Thoracic aorta (tissue), 2 donors: ENCODE results near the gene ST6GALNAC3. TPM values are rescaled to one million over a fixed set of nuclear protein-coding genes. Genes with fewer than 3 reads are reported as not detected.

Experiments
- ATAC-seq: fragments of 150-250 bp; one replicate; pipeline ENCODE4 v1.8.0; 2017; ENCODE audit warnings: low read depth; ENCODE audit not compliant: insufficient number of reproducible peaks, low FRiP score
- DNase-seq: peaks from one replicate; pipeline ENCODE4 v3.0.0-alpha.2; 2020; ENCODE audit warnings: low spot score
- H3K27ac ChIP-seq, 2 donors: fragments of 200-600 bp; sonication (generic); 1 replicate in 1 of 2; 2 replicates in 1 of 2; pipeline ENCODE4 v1.5.1; 2016; ENCODE audit warnings: mild to moderate bottlenecking in 2 of 2, moderate library complexity in 2 of 2
- H3K27me3 ChIP-seq: fragments of 200-600 bp; sonication (generic); replicated peaks from 2 replicates; pipeline ENCODE4 v1.6.0; 2016; ENCODE audit warnings: mild to moderate bottlenecking; ENCODE audit not compliant: insufficient read depth
- H3K36me3 ChIP-seq: fragments of 200-600 bp; sonication (generic); one replicate; pipeline ENCODE4 v1.5.1; 2016
- H3K4me1 ChIP-seq, 2 donors: fragments of 200-600 bp; sonication (generic); 1 replicate in 1 of 2; 2 replicates in 1 of 2; pipeline versions ENCODE4 v1.5.1 to v1.6.0; 2016; ENCODE audit warnings: low read depth in 2 of 2, mild to moderate bottlenecking in 1 of 2; ENCODE audit not compliant: control insufficient read depth in 1 of 2
- H3K4me3 ChIP-seq: fragments of 200-600 bp; sonication (generic); 2 replicates; pipeline ENCODE4 v1.5.1; 2016; ENCODE audit warnings: mild to moderate bottlenecking
- H3K9me3 ChIP-seq: fragments of 200-600 bp; sonication (generic); 2 replicates; pipeline ENCODE4 v1.5.1; 2016
- total RNA-seq, 2 donors: library from RNA; depleted of rRNA; stranded (reverse); fragments of >200 nt; gene quantifications; one replicate each; pipeline versions ENCODE4 v1.1.0 to v1.2.3, GENCODE V29; 2016
- TF ChIP-seq, protein P1 (sequence below): fragments of 200-600 bp; sonication (generic); IDR thresholded peaks from one replicate; pipeline ENCODE4 v1.5.1; 2019; ENCODE audit warnings: antibody characterized with exemption

The ST6GALNAC3 gene
- total RNA-seq, 2 donors from 2014 or later, result 1.4 to 9.5 TPM

DNA sequence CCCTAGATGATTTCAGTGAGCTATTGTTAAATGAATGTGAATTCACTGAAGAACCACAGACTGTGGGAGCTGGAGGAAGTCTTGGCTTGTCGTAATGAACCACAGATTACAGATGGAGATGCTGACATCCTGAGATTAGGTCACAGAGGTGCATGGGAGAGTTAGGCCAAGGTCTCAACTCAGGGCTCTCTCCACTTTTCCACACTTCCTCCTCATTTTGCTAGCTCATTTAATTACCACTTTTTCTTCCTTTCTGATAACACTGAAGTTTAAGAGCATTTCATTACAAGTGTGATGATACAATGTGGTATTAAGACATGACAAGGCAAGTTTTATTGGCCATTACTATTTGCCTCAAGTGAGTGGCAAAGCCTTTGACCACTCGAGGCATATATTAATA lies 30.8 kb downstream of the ST6GALNAC3 start:
- no peaks in the 10 kb centered on the region for H3K9me3 ChIP-seq
- no peaks in the 10 kb centered on the region for H3K36me3 ChIP-seq
- ATAC-seq, result no peak
- no peak for DNase-seq
- no peak overlapping the region for H3K4me3 ChIP-seq
- TF ChIP-seq, protein P1, sequence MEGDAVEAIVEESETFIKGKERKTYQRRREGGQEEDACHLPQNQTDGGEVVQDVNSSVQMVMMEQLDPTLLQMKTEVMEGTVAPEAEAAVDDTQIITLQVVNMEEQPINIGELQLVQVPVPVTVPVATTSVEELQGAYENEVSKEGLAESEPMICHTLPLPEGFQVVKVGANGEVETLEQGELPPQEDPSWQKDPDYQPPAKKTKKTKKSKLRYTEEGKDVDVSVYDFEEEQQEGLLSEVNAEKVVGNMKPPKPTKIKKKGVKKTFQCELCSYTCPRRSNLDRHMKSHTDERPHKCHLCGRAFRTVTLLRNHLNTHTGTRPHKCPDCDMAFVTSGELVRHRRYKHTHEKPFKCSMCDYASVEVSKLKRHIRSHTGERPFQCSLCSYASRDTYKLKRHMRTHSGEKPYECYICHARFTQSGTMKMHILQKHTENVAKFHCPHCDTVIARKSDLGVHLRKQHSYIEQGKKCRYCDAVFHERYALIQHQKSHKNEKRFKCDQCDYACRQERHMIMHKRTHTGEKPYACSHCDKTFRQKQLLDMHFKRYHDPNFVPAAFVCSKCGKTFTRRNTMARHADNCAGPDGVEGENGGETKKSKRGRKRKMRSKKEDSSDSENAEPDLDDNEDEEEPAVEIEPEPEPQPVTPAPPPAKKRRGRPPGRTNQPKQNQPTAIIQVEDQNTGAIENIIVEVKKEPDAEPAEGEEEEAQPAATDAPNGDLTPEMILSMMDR, result no peak
- H3K4me1 ChIP-seq, result peaks cover 0 to 3% of the 10 kb centered on the region in 2 donors
- H3K27ac ChIP-seq, result no peak overlapping the region
- no peaks in the 10 kb centered on the region for H3K27me3 ChIP-seq

DNA sequence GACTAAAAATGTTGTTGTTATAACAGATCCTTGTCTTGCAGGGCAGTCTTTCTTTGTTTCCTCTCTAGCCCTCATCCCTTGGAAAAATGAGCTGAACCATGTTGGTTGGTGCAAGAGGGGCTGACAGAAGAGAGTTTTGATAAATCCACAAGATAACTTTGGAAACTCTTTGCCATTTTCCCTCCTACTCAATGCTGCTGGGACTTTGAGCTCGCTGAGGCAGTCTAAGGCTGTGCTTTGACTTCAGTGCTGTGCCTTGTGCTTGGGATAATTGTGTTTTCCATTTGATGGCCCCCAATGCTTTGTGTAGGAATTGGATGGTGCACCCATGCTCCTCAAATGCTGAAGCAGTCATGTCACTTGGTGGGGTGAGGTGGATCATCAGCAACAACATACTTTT lies 31.7 kb downstream of the ST6GALNAC3 start:
- TF ChIP-seq, protein P1, result no peak
- H3K9me3 ChIP-seq, result no peaks in the 10 kb centered on the region
- no peaks in the 10 kb centered on the region for H3K27me3 ChIP-seq
- H3K27ac ChIP-seq, result no peak overlapping the region
- no peak for DNase-seq
- ATAC-seq, result no peak
- no peak overlapping the region for H3K4me3 ChIP-seq
- H3K4me1 ChIP-seq, result peaks cover 0 to 3% of the 10 kb centered on the region in 2 donors
- H3K36me3 ChIP-seq, result no peaks in the 10 kb centered on the region

DNA sequence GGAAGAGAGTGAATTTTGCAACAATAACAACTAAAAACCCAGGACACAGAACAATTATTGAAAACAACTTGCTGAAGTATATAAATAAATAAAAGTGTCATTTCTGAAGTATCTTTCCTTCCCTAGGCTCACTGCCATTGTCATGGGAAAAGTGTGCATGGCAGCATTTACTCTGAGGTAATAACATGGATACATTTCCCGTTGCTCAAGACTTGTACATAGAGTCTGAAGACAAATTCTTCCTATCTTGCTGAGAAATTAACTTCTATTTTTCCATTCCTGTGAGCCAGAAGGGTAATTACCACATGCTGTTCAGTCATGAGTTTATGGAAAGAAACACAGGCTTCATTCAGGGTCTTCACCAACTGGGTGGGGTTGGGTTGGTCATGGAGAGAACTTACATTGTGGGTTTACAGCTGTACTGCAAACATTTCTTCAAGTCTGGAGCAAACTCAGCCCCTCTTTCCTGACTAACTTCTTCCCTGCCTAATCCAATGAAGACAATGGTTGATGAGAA lies 32.2 kb downstream of the ST6GALNAC3 start:
- Histone ChIP-seq H3K4me3 (no peak overlapping the region), H3K27ac (no peak overlapping the region), H3K36me3 (no peaks in the 10 kb centered on the region), H3K9me3 (no peaks in the 10 kb centered on the region), H3K27me3 (no peaks in the 10 kb centered on the region), H3K4me1 (peaks cover 0 to 3% of the 10 kb centered on the region in 2 donors)
- ATAC-seq (no peak), DNase-seq (no peak)
- TF ChIP-seq, protein P1, result no peak

DNA sequence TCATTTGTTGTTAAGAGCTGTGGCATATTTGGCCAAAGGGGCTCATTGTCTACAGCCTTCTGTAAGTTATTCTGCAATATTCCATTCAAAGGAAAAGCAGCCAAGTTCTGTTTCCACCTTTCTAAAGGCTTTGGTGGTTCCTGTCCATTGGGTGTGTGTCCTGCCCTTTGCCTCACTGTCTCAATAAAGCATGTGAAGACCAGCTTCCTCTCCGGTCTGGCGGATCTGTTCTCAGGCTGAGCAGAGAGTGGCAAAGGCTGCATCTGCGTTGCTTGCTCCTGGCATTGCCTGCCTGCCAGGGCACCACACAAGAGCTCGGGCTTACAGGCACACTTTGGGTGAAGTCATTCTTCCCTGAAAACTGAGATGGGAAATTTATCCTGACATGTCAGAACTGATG lies 34.9 kb downstream of the ST6GALNAC3 start:
- no peak for ATAC-seq

DNA sequence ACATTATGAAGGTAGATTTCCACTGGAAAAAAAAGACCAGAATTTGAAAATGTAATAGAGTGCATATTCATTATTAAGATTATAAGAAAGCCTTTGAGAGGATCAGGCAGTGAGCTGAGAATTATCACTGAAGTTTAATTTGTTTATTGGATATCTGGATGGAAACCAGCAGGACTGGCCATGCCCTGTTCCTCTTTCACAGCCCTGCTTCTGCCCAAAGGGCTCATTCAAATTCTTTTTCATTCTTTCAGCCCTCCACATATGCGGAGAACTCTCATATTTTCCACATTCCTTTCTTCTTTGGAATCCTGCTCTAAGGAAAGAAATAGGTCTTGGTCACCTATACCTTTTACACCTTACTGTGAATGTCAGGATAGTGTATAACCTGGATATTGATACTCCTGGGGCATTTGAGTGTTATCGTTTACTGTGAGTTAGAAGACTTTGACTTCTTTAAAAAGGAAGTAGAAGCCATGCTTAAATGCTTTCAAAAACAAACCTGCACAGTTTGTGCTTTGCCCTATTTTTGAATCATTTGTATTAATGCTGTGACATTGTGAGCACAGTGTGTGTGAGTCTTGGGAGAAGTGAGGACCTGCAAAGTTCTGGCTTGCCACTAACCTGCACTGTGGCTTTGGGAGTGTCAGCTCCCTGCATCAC lies 35.5 kb downstream of the ST6GALNAC3 start:
- Histone ChIP-seq H3K27me3 (no peaks in the 10 kb centered on the region), H3K27ac (no peak overlapping the region), H3K4me1 (no peaks in the 10 kb centered on the region), H3K4me3 (no peak overlapping the region), H3K9me3 (no peaks in the 10 kb centered on the region), H3K36me3 (no peaks in the 10 kb centered on the region)
- no peak for ATAC-seq
- DNase-seq, result no peak
- TF ChIP-seq, protein P1, result no peak

More for the DNA sequence above, 34.9 kb downstream of the ST6GALNAC3 start:
- H3K9me3 ChIP-seq, result no peaks in the 10 kb centered on the region
- no peaks in the 10 kb centered on the region for H3K36me3 ChIP-seq
- no peaks in the 10 kb centered on the region for H3K27me3 ChIP-seq
- no peaks in the 10 kb centered on the region for H3K4me1 ChIP-seq
- no peak overlapping the region for H3K4me3 ChIP-seq
- DNase-seq, result no peak
- TF ChIP-seq, protein P1, result no peak
- H3K27ac ChIP-seq, result no peak overlapping the region
